HG03097 (cell line): Measurements from ENCODE around the gene ARID1B.
"Not testable (repeated sequence)": the region's sequence is repeated elsewhere in the genome, so short reads cannot be mapped to it uniquely, and the experiment has no call there.

Source experiments
- ATAC-seq: cut with Tn5 transposase; IDR thresholded peaks from one replicate; pipeline ENCODE4 v1.9.1; 2021; ENCODE audit not compliant: unreplicated experiment, low FRiP score

ARID1B gene

GRCh38 chr6:156928126-156928525, 150.9 kb downstream of the ARID1B start:
- ATAC-seq, result no peak

- ATAC-seq, result no peak
Observed at GRCh38 chr6:156928972-156929371, 151.8 kb downstream of the ARID1B start.

DNA sequence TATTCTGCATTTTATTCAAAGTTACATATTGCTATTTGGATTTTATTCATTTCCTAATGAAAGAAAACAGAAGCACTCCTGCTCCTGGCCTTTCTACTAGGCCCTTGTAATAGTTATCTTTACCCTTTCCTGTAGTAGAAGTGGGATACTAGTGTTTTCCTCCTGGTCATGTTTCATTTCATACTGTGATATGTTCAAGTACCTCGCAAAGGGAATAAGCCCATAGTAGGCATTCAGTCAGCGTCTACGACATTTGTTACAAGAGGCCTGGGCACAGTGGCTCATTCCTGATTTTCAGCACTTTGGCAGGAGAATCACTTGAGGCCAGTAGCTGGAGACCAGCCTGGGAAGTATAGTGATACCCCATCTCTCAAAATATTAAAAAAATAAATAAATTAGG, 154.1 kb downstream of the ARID1B start:
- no peak for ATAC-seq

GRCh38 chr6:156933201-156934068, 156.3 kb downstream of the ARID1B start:
- ATAC-seq, result no peak

- ATAC-seq, result no peak
Observed at GRCh38 chr6:156934069-156934460, 156.9 kb downstream of the ARID1B start.

DNA sequence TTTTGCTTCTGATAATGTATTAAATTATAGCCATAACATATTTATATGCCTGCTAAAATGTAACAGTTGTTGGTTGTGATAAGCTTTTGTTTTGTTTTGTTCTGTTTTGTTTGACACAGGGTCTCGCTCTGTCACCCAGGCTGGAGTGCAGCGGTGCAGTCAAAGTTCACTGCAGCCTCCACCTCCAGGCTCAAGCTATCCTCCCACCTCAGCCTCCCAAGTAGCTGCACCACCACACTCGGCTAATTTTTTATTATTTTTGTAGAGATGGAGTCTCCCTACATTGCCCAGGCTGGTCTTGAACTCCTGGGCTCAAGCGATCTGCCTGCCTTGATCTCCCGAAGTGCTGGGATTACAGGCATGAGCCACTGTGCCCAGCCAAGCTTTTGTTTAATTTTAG, 157.8 kb downstream of the ARID1B start:
- ATAC-seq, result no peak

GRCh38 chr6:156938143-156938542, 161.0 kb downstream of the ARID1B start:
- no peak for ATAC-seq

DNA sequence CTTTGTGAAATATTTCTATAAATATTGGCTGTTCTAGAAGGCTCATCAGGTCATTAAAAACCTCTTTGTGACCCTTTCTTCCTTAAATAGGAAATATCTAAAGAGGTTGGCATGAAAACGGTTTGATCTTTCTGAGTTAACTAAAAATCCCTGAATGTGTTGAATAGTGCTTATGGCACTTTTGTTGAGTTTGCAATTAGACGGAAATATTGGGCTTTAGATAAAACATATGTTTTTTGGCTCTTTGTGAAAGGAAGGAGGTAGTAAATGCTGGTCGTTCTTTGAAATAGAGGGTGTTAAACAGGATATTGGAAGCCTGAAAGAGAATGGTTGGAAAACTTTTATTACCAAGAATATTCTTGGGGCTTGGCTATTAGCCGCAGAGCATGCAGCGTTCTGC, 163.0 kb downstream of the ARID1B start:
- ATAC-seq, result no peak

DNA sequence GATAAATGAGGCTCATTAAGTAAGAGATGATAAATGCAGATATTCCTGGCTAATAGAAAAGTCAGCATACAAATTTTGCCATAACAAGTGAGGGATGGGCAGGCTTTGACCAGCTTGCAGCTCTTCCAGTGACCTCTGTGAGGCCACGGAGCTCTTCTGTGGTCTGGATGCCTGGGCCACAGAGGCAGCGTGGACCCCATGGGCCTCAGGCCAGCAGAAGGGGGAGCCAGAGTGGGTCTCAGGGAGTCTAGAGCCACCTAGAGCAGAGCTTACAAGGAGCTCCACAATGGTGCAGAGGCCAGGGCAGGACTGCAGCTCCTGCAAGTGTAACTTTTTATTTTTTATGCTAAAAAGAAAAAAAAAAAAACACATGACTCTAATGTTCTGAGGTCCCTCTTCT, 165.1 kb downstream of the ARID1B start:
- ATAC-seq, result no peak

GRCh38 chr6:156943166-156943565, 166.0 kb downstream of the ARID1B start:
- ATAC-seq, result no peak

DNA sequence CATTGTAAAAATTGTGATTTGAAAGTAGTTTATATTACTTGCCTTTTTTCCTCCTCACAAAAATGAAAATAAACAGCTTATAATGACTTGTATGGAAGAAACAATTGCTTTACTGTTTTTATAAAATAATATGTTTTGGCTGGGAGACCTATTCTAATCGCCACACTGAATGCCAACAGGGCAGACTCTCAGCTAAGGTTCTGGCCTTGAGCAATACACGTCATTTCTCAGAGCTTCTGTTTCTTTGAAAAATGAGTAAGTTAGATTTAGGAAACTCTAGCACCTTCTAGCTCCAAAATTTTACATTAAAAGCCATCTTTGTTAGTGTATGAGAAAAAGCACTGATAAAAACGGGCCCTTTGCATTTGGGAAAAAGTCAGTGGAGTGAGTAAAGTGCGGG, 166.6 kb downstream of the ARID1B start:
- ATAC-seq, result no peak

DNA sequence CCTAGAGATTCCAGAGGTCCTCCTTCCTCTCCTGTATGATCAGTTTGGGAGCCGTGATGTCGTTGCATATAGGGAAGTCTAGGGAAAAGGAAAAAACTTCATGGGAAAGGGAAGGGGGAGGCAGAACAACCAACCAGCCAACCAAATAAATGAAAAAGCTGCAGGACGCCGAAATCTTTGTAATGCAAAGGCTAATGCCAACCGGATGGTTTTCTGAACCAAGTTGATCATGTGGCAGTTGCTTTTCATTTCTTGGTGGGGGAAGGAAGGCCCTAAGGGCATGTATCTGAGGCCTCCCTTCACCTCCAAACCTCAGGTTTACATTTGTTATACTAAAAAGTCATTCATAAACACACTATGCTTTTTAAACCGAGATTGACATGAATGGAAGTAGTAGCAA, 167.2 kb downstream of the ARID1B start:
- no peak for ATAC-seq

GRCh38 chr6:156945789-156946172, 168.6 kb downstream of the ARID1B start:
- not testable (repeated sequence) for ATAC-seq

DNA sequence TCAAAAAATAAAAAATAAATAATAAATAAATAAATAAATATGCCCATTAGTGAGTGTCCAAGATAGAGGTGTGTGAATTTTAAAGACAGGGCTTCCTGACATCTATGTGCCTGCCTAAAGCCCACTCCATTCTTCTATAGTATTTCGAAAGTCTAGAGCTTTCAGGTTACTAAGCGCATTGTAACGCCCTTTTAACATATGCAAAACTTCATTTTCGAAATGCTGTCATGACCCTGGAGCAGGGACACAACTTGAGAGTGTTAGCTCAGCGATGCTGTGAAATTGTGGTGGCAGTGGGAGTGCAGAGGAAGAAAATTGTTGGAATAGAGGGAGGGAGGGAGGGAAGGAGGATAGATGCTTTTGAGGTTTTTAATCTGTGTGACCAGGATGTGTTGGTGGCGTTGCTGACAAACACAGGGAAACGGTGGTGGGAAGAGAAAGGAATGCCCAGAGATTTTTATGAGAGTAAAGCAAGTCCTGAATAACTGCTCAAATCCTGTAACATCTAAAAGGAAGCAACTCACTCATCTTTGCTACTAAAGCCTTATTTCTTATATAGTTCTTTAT, 169.3 kb downstream of the ARID1B start:
- no peak for ATAC-seq

DNA sequence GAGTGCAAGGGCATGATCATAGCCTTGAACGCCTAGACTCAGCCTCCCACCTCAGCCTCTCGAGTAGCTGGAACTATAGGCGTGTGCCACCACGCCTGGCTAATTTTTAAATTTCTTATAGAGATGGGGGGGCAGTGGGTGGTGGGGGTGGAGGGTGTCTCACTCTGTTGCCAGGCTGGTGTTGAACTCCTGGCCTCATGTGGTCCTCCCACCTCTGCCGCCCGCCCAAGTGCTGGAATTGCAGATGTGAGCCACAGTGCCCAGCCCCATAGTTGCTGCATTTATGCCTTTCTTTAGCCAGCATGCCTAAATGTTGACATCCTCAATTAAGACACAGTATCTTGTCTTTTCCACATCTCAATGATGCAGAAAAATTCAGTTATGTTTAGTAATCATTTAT, 171.1 kb downstream of the ARID1B start:
- no peak for ATAC-seq

- ATAC-seq, result no peak
Observed at GRCh38 chr6:156948807-156949206, 171.6 kb downstream of the ARID1B start.

DNA sequence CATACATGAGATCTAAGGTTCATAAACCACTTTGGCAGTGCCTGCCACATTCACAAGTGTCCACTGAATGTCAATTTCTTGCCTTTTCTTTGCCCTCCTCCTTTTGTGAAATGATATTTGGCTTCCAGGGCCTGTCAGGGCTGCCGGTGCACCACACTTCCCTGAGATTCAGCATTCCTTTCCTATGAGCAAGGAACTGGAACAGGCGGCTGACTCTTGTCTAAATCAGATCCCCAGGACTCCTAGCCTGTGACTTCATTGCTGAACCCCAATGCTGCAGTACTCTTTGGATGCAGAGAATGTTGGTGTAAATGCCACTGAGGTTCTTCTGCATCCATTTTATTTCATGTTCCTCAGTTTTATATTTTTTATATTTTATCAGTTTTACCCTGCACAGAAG, 172.2 kb downstream of the ARID1B start:
- no peak for ATAC-seq

- no peak for ATAC-seq
Observed at GRCh38 chr6:156950084-156950483, 172.9 kb downstream of the ARID1B start.

- ATAC-seq, result no peak
Observed at GRCh38 chr6:156950531-156950930, 173.4 kb downstream of the ARID1B start.

DNA sequence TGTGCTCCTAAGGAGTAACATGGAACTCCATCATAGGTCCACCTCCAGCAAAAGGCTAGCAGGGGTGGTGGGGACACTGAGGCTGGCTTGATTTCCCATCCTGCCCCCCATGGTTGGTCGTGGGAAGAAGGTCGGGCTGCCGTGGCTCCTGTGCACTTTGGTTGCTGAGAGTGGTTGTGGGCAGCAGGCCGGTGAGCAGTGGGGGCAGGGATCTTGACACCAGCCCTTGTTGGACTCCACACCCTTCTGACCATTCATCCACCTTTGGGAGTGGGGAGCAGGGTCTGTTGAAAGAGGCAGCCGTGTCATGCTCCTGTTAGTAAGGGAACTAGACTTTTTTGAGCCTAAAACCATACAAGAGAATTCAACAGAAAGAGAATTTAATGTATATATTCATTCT, 175.2 kb downstream of the ARID1B start:
- no peak for ATAC-seq

DNA sequence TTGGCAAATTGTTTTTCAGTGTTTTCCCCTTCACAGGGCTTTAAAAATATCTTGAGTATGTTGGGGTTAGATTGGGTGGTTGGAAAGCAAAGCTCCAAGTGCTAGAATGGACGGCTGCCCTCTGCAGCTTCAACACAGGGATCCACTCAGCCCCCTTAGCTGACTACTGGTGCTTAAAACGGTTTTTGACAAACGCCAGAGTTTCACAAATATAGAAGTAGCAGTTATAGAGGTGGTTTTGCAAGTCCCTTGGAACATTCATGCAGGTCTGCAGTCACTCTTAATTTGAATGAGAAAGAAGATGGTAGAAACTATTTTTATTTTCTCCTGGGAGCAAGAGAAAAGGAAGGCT, 175.9 kb downstream of the ARID1B start:
- no peak for ATAC-seq

DNA sequence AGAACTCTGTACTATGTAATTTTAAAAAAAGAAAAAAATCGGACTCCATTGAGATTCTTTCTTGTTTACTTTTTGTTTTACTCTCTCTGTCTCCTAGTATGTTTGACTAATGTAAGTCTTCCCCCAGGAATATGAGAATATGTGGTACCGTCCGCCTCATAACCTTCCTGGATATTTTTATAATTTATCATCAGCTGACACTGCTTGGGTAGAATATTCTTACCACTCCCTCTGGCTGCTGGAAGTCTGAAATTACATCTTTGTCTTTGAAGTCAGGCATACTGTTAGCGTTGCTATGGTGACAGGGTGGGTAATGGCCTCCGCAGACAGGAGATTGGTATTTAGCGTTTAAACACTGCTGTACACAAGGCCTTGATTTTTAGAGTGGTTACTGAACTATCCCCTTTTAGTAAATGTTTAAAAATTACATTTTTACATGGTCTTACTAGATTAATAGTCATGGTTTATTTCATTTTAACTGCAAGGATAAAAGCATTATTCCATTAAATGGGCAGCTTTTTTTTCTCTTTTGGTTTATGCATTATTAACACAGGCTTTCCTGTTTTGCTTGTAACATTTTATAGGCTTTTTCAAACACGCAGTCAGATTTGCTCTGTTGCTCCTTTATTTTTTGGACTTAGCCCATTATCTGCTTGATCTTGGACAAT, 176.4 kb downstream of the ARID1B start:
- ATAC-seq, result no peak
